Heart right ventricle (tissue), 16 donors: ENCODE measurements around the gene QRFP. TPM values are rescaled to one million over a fixed set of nuclear protein-coding genes. Genes with fewer than 3 reads are reported as not detected.

Source experiments
- ATAC-seq, 8 donors: fragments of 200-7000 bp; cut with Tn5 transposase; one replicate each; pipeline ENCODE4 v1.9.1; 2020; ENCODE audit warnings: mild to moderate bottlenecking in 8 of 8, moderate library complexity in 8 of 8, moderate number of reproducible peaks in 1 of 8
- DNase-seq, 2 donors: peaks; one replicate each; pipeline ENCODE4 v3.0.0-alpha.2; 2020
- H3K27ac ChIP-seq, 10 donors: fragments of 200-600 bp; sonication (generic) in 2 of 10; one replicate each; pipeline versions ENCODE4 v1.5.0 to v1.8.0; 2020 to 2022; ENCODE audit warnings: mild to moderate bottlenecking in 3 of 10
- H3K27me3 ChIP-seq, 7 donors: fragments of 200-600 bp; one replicate each; pipeline ENCODE4 v1.8.0; 2021 to 2022; ENCODE audit warnings: mild to moderate bottlenecking in 2 of 7
- H3K36me3 ChIP-seq, 9 donors: fragments of 200-600 bp; sonication (generic) in 1 of 9; one replicate each; pipeline versions ENCODE4 v1.5.0 to v1.8.0; 2020 to 2022; ENCODE audit warnings: mild to moderate bottlenecking in 2 of 9
- H3K4me1 ChIP-seq, 9 donors: fragments of 200-600 bp; sonication (generic) in 1 of 9; one replicate each; pipeline versions ENCODE4 v1.5.0 to v1.8.0; 2020 to 2022; ENCODE audit warnings: mild to moderate bottlenecking in 4 of 9
- H3K4me3 ChIP-seq, 10 donors: fragments of 200-600 bp; sonication (generic) in 2 of 10; one replicate each; pipeline versions ENCODE4 v1.5.0 to v1.8.0; 2020 to 2022; ENCODE audit warnings: mild to moderate bottlenecking in 7 of 10, moderate library complexity in 2 of 10
- H3K9me3 ChIP-seq, 11 donors: fragments of 200-600 bp in 10 of 11; sonication (generic) in 2 of 11; one replicate each; pipeline versions ENCODE4 v1.5.0 to v1.8.0; 2013 to 2022; ENCODE audit warnings: mild to moderate bottlenecking in 2 of 11, control low read depth in 1 of 11, moderate library complexity in 1 of 11
- WGBS, 2 donors: extraction: QIAGEN DNeasy Blood & Tissue Kit; methylation state at CpG; one replicate each; pipeline ENCODE4 v1.1.7; 2013; ENCODE audit warnings: inconsistent platforms in 1 of 2; 5-methylcytosine and 5-hydroxymethylcytosine counted together
- intact Hi-C, 10 donors: fragments of 100-400 bp; cut with DNase I; formaldehyde crosslinking; loops; one replicate each; pipeline versions ENCODE4 v1.11.1 to v1.14.2; 2022
- polyA plus RNA-seq, 2 donors: library from polyadenylated mRNA; stranded (reverse); fragments of 200-250 nt; gene quantifications; one replicate each; pipeline ENCODE4 v1.2.3, GENCODE V29; 2013
- total RNA-seq, 10 donors: library from RNA; stranded (reverse); fragmentation: NEBNext Ultra II Directional in 3 of 10; extraction: Animal tissue kit (Norgen Biotek cat#: 25700) in 3 of 10; gene quantifications; one replicate each; pipeline versions ENCODE4 v1.2.1 to v1.2.4, GENCODE V29; 2021 to 2023
- TF ChIP-seq, protein P1 (sequence below), 9 donors: fragments of 200-600 bp; sonication (generic) in 2 of 9; IDR thresholded peaks; one replicate each; pipeline versions ENCODE4 v1.5.0 to v1.8.0; 2021 to 2022; ENCODE audit warnings: antibody characterized with exemption in 9 of 9, mild to moderate bottlenecking in 5 of 9, moderate library complexity in 1 of 9
- donor health status: Arrhythmogenic right ventricular cardiomyopathy.
- donor health status: ischemic (EF 13 %, LVEDD 7.1; RV severe dilation, severe dysfunction).
- donor health status: healthy with polysubstance abuse.
- donor health status: DM: no; HTN: yes; CAD: no.
- donor health status: DM: no; HTN: no; CAD: no.
- donor health status: ischemic (EF 25% LVEDD 6.9; RV normal size, moderate dysfunction).
- donor health status: ischemic (EF 25% LVEDD 5.7; RV mildly dilated, moderate dysfunction).
- donor health status: healthy.
- donor health status: DM: yes; HTN: yes; CAD: no.
- donor health status: Ischemic cardiomyopathy.
- donor health status: ischemic (EF 35%, LVEDD 5.7; RV mildly dilated, moderate dysfunction).
- donor health status: nonischemic (EF 11% LVEDD 7.7; RV severe dilation, severe dysfunction).
- donor health status: DM: yes; HTN: yes; CAD: no.
- donor health status: PGD.
- donor health status: ischemic (EF 29% LVEDD 5.4; RV normal size, mild dysfunction).
- donor health status: nonischemic (EF 23%, LVEDD 6.1; RV moderate dilation, normal function).

The QRFP gene
- total and polyA plus RNA-seq, 12 donors, result 0.06 TPM; not detected in 11

DNA sequence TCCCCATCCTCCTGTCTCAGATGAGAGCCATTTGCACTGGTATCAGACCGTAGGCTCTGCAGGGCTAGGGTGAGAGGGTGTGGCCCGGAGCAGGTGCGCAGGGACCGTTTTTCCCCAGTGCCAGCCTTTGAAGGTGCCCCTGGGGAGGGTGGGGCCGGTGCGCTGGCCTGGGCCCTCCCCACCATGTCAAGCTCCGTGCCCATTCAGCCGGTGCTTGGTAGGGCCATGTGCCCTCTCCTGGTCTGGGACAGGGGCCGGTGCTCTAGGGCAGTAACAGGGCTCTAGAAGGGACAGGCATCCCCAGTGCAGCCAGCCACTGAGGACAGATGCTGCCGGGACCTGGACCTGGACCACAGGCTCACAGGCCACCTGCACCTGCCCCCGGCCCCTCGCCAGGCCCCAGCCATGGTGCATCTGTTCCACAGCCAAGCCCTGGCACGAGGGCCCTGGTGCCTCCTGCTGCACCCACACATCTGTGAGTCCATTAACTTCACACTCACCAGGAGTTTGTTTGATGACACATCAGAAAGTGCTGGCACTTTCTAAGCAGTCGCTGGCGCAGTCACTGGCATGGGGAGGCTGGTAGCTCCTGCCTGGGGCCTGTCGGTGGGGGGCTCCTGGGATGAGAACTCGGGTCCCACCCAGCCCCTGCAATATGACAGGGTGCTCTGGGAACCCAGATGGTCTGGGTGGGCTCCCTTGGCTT, 5.0 kb upstream of the QRFP start:
- 87 to 89% methylated on average over 17 of the region's 17 CpGs for WGBS, 2 donors
- Histone ChIP-seq H3K4me1 (no peaks in the 10 kb centered on the region), H3K9me3 (no peaks in the 10 kb centered on the region), H3K27ac (no peak overlapping the region), H3K27me3 (peaks cover 0 to 54% (median 40%) of the 10 kb centered on the region in 7 donors), H3K36me3 (no peaks in the 10 kb centered on the region), H3K4me3 (no peak overlapping the region)
- ATAC-seq (no peak), DNase-seq (no peak)
- intact Hi-C loops, result no loop called here
- TF ChIP-seq, protein P1, sequence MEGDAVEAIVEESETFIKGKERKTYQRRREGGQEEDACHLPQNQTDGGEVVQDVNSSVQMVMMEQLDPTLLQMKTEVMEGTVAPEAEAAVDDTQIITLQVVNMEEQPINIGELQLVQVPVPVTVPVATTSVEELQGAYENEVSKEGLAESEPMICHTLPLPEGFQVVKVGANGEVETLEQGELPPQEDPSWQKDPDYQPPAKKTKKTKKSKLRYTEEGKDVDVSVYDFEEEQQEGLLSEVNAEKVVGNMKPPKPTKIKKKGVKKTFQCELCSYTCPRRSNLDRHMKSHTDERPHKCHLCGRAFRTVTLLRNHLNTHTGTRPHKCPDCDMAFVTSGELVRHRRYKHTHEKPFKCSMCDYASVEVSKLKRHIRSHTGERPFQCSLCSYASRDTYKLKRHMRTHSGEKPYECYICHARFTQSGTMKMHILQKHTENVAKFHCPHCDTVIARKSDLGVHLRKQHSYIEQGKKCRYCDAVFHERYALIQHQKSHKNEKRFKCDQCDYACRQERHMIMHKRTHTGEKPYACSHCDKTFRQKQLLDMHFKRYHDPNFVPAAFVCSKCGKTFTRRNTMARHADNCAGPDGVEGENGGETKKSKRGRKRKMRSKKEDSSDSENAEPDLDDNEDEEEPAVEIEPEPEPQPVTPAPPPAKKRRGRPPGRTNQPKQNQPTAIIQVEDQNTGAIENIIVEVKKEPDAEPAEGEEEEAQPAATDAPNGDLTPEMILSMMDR (IDR thresholded peaks at IDR 0.05), result no peak

DNA sequence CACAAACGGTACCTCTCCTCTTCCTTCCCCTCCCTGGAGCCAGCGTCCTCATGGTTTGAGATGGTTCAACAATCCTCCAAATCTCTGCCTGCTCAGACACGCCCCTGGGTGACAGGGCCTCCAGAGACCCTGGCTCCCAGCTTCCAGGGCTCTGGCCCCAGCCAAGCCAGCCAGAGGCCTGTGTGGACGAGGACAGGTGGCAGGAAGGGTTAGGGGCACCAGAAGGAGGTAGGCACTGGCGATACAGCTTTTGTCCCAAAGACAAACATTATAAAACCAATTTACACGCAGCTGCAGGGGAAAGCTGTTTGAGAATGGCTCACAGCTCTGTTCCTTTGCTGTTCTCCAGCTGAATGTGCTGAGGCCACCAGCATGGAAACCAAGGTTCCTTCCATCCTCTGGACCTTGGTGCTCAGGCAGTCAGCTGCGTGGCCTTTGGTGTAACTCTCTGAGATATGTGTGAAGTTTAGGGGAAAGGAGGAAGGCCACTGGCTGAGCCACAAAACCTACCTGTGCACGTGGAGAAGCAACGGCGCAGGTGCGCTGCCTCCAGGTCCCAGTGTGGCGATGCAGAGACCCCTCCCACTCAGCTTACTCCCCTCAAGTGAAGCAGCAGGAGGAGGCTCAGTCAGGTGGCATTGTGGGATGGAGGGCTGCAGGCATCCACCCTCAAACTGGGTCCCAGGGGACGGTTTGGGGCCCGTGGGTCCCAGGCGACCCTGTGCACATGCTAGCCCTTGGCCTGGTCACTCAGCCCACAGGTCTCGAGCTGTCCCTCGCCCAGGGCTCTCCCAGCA, 4.3 kb upstream of the QRFP start:
- ATAC-seq (no peak), DNase-seq (no peak)
- peaks cover 0 to 54% (median 40%) of the 10 kb centered on the region in 7 donors for H3K27me3 ChIP-seq
- no peaks in the 10 kb centered on the region for H3K9me3 ChIP-seq
- WGBS, 2 donors, result 75 to 81% methylated on average over 17 of the region's 17 CpGs
- H3K36me3 ChIP-seq, result no peaks in the 10 kb centered on the region
- no peak overlapping the region for H3K4me3 ChIP-seq
- intact Hi-C loops, result no loop called here
- H3K27ac ChIP-seq, result no peak overlapping the region
- peaks cover 0 to 5% (median 0%) of the 10 kb centered on the region in 9 donors for H3K4me1 ChIP-seq
- TF ChIP-seq, protein P1 (IDR thresholded peaks at IDR 0.05), result no peak

DNA sequence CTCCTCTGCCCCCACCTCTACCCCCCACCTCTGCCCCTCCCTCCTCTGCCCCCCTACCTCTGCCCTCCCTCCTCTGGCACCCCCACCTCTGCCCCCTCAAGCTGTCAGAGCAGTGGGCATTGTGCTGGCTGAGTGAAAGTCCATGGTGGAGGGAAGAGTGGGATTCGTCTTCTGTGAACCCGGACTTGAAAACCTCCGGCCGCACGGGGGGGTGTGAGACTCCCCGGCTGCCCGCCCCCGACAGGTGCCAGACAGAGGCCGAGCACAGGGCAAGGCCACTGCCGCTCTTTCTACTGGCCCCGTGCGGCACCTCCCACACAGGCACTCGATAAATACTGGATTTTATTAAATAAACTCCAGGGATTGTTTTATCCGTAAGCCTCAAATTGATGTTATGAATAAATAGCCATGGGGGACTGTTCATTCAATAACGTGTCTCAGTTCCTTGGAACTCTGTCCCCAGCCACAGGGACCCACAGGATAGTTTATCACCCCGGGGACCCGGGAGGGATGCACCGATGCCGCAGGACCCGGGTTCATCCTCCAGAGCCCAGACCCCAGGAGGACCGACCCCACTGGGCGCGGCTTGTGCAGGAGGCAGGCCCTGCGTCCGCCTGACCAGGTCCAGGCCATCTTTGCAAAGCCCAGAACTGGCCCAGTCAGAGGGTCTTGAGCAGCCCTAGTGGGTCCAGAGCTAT, 2.6 kb upstream of the QRFP start:
- DNase-seq (no peak), ATAC-seq (no peak)
- Histone ChIP-seq H3K27ac (no peak overlapping the region), H3K36me3 (no peaks in the 10 kb centered on the region), H3K27me3 (peaks cover 0 to 43% (median 31%) of the 10 kb centered on the region in 7 donors), H3K4me3 (no peak overlapping the region), H3K9me3 (no peaks in the 10 kb centered on the region), H3K4me1 (peaks cover 0 to 22% (median 12%) of the 10 kb centered on the region in 9 donors)
- 64 to 65% methylated on average over 25 of the region's 25 CpGs for WGBS, 2 donors
- intact Hi-C loops, result no loop called here
- TF ChIP-seq, protein P1 (IDR thresholded peaks at IDR 0.05), result no peak

DNA sequence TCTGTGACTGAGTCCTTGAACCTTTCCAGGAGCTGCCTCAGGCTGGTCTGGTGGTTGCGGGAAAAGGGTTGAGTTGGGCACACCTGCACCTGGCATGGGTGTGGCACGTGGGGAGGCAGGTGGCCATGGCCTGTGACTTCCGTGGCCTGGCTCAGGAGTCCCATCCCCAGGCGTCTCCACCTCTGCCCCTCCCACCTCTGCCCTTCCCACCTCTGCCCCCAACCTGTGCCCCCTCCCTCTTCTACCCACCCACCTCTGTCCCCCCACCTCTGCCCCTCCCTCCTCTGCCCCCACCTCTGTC, 1.9 kb upstream of the QRFP start:
- Histone ChIP-seq H3K27me3 (peaks cover 0 to 40% (median 27%) of the 10 kb centered on the region in 7 donors), H3K36me3 (peaks cover 0 to 3% (median 0%) of the 10 kb centered on the region in 9 donors), H3K9me3 (no peaks in the 10 kb centered on the region), H3K4me1 (peaks cover 4 to 29% (median 16%) of the 10 kb centered on the region in 9 donors), H3K4me3 (no peak overlapping the region), H3K27ac (no peak overlapping the region)
- intact Hi-C loops, result no loop called here
- WGBS, 2 donors, result 63 to 77% methylated on average over 4 of the region's 4 CpGs
- TF ChIP-seq, protein P1 (IDR thresholded peaks at IDR 0.05), result no peak
- no peak for DNase-seq
- ATAC-seq, result no peak
